Spinal cord (tissue), 10 donors: Measurements from ENCODE around the gene MCL1. TPM values are rescaled to one million over a fixed set of nuclear protein-coding genes. Genes with fewer than 3 reads are reported as not detected.
A peak's percentile ranks its signal among the peaks of the same experiment; 100 is the strongest.

ENCODE experiments used
- DNase-seq, 6 donors: peaks; one replicate each; pipeline versions ENCODE4 v3.0.0 to v3.0.0-alpha.2; 2013 to 2015; ENCODE audit warnings: low spot score in 6 of 6, low read depth in 4 of 6
- H3K27ac ChIP-seq: one replicate; pipeline ENCODE4 v1.5.1; 2013; ENCODE audit warnings: low read depth, low read length, control low read depth
- H3K27me3 ChIP-seq: one replicate; pipeline ENCODE4 v1.6.1; 2013; ENCODE audit warnings: low read length; ENCODE audit not compliant: control insufficient read depth, insufficient read depth
- H3K36me3 ChIP-seq: one replicate; pipeline ENCODE4 v1.6.1; 2013; ENCODE audit warnings: low read length; ENCODE audit not compliant: control insufficient read depth, insufficient read depth
- H3K4me1 ChIP-seq: one replicate; pipeline ENCODE4 v1.6.1; 2013; ENCODE audit warnings: low read length; ENCODE audit not compliant: control insufficient read depth, insufficient read depth
- H3K4me3 ChIP-seq: one replicate; pipeline ENCODE4 v1.5.1; 2013; ENCODE audit warnings: low read depth, low read length, control low read depth
- H3K9me3 ChIP-seq: one replicate; pipeline ENCODE4 v1.6.1; 2013; ENCODE audit warnings: low read length; ENCODE audit not compliant: control insufficient read depth, insufficient read depth
- WGBS: methylation state at CpG from one replicate; pipeline ENCODE4 v1.1.5; 2013; ENCODE audit warnings: missing lambda C conversion rate; ENCODE audit not compliant: insufficient coverage; 5-methylcytosine and 5-hydroxymethylcytosine counted together
- polyA plus RNA-seq, 2 donors: library from polyadenylated mRNA; unstranded; fragments of 120-200 nt; gene quantifications; one replicate each; pipeline ENCODE4 v1.2.1, GENCODE V29; 2013; ENCODE audit not compliant: insufficient read length in 2 of 2
- total RNA-seq, 2 donors: library from RNA; depleted of rRNA in 1 of 2; stranded (reverse); fragments of 120-200 nt in 1 of 2; fragments of >200 nt in 1 of 2; gene quantifications; one replicate each; pipeline versions ENCODE4 v1.2.3 to v1.2.4, GENCODE V29; 2013 to 2014
- donor health status: healthy.

Gene MCL1
- total and polyA plus RNA-seq, 4 donors = 115 to 185 (median 130) TPM

DNA sequence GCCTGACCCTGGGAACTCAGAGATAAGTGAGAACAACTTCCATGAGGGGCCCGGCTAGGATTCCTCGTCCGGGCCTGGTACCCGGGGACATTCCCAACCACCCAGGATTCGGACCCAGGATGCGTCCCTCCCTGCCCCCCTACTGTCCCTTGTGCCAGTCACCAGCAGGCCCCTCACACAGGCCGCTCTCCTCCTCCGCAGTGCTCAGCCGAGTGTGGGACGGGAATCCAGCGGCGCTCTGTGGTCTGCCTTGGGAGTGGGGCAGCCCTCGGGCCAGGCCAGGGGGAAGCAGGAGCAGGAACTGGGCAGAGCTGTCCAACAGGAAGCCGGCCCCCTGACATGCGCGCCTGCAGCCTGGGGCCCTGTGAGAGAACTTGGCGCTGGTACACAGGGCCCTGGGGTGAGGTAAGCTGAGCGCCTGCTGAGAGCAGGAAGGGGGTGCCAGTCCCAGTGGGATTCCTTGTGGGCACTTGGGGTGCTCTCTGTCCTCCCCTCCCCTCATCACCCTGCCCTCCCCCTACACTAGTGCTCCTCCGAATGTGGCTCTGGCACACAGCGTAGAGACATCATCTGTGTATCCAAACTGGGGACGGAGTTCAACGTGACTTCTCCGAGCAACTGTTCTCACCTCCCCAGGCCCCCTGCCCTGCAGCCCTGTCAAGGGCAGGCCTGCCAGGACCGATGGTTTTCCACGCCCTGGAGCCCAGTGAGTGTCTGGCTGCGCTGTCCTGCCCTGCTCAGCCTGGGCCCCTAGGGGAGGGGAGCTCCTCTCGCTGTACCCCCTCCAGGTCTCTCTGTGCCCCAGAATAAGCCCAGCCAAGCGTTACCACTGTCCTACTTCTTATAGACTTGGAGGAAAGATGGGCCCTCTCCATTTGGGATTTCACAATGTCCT is 20.4 kb downstream of the MCL1 start:
- no peak for DNase-seq
- peak overlapping the region; percentile 12 for H3K4me3 ChIP-seq
- H3K4me1 ChIP-seq = peaks cover 52% of the 10 kb centered on the region
- WGBS = 84% methylated on average over 24 of the region's 28 CpGs
- H3K36me3 ChIP-seq = peaks cover 49% of the 10 kb centered on the region
- no peaks in the 10 kb centered on the region for H3K27me3 ChIP-seq
- no peak overlapping the region for H3K27ac ChIP-seq
- no peaks in the 10 kb centered on the region for H3K9me3 ChIP-seq

GRCh38 chr1:150558303-150558704 is 21.1 kb downstream of the MCL1 start:
- Histone ChIP-seq H3K9me3 (no peaks in the 10 kb centered on the region), H3K27me3 (no peaks in the 10 kb centered on the region), H3K36me3 (peaks cover 56% of the 10 kb centered on the region), H3K4me3 (peak overlapping the region; percentile 12), H3K27ac (no peak overlapping the region), H3K4me1 (peaks cover 49% of the 10 kb centered on the region)
- 78% methylated on average over 15 of the region's 15 CpGs for WGBS
- DNase-seq = no peak

DNA sequence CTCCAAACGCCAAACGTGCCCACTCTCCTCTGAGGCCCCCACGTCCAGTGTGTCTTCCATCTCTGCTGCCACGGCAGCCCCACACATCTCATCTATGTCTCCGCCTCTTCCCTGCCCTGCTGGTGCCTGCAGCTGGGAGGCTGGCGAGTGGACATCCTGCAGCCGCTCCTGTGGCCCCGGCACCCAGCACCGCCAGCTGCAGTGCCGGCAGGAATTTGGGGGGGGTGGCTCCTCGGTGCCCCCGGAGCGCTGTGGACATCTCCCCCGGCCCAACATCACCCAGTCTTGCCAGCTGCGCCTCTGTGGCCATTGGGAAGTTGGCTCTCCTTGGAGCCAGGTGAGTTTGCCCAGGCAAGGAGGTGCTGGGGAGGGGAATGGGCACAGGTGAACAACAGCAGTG is 21.6 kb downstream of the MCL1 start:
- Histone ChIP-seq H3K27me3 (no peaks in the 10 kb centered on the region), H3K36me3 (peaks cover 58% of the 10 kb centered on the region), H3K9me3 (no peaks in the 10 kb centered on the region), H3K27ac (no peak overlapping the region), H3K4me3 (no peak overlapping the region), H3K4me1 (peaks cover 50% of the 10 kb centered on the region)
- DNase-seq = no peak
- 77% methylated on average over 8 of the region's 15 CpGs for WGBS

GRCh38 chr1:150557065-150557600 is 22.3 kb downstream of the MCL1 start:
- H3K9me3 ChIP-seq = no peaks in the 10 kb centered on the region
- no peak for DNase-seq
- no peak overlapping the region for H3K4me3 ChIP-seq
- H3K27ac ChIP-seq = no peak overlapping the region
- peaks cover 48% of the 10 kb centered on the region for H3K4me1 ChIP-seq
- H3K36me3 ChIP-seq = peaks cover 58% of the 10 kb centered on the region
- WGBS = 89% methylated on average over 20 of the region's 26 CpGs
- H3K27me3 ChIP-seq = no peaks in the 10 kb centered on the region

DNA sequence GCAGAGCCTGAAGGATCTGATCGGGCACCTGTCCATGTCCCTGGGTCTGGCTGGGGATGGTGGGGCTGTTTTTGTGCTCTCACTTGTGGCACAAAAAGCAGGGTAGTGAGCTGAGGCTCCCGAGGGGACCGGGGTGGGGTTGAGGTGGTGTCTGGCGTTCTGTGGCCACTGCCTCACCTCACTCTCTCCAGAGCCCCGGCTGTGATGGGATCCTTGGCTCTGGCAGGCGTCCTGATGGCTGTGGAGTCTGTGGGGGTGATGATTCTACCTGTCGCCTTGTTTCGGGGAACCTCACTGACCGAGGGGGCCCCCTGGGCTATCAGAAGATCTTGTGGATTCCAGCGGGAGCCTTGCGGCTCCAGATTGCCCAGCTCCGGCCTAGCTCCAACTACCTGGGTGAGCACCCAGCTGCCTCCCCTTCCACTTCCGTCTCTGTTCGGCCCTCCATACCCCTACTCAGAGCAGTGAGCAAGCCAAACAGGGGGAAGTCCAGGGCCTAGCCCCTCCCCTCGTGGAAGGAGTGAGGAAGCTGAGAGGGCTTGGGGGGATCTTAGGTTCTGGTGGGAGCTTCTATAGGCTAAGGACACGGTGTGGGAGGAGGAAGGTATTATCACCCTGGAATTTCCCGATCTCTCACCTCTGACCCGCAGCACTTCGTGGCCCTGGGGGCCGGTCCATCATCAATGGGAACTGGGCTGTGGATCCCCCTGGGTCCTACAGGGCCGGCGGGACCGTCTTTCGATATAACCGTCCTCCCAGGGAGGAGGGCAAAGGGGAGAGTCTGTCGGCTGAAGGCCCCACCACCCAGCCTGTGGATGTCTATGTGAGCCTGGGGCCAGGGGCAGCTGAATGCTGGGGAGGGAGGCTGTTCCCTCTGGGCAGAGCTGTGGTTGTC is 23.2 kb downstream of the MCL1 start:
- peaks cover 58% of the 10 kb centered on the region for H3K36me3 ChIP-seq
- peaks cover 43% of the 10 kb centered on the region for H3K4me1 ChIP-seq
- DNase-seq = no peak
- no peaks in the 10 kb centered on the region for H3K27me3 ChIP-seq
- H3K4me3 ChIP-seq = no peak overlapping the region
- WGBS = 62% methylated on average over 19 of the region's 26 CpGs
- H3K27ac ChIP-seq = no peak overlapping the region
- no peaks in the 10 kb centered on the region for H3K9me3 ChIP-seq

GRCh38 chr1:150555198-150555970 is 24.0 kb downstream of the MCL1 start:
- 91% methylated on average over 12 of the region's 19 CpGs for WGBS
- H3K36me3 ChIP-seq = peaks cover 58% of the 10 kb centered on the region
- no peaks in the 10 kb centered on the region for H3K27me3 ChIP-seq
- H3K27ac ChIP-seq = no peak overlapping the region
- H3K9me3 ChIP-seq = no peaks in the 10 kb centered on the region
- DNase-seq = no peak
- no peak overlapping the region for H3K4me3 ChIP-seq
- peaks cover 39% of the 10 kb centered on the region for H3K4me1 ChIP-seq

DNA sequence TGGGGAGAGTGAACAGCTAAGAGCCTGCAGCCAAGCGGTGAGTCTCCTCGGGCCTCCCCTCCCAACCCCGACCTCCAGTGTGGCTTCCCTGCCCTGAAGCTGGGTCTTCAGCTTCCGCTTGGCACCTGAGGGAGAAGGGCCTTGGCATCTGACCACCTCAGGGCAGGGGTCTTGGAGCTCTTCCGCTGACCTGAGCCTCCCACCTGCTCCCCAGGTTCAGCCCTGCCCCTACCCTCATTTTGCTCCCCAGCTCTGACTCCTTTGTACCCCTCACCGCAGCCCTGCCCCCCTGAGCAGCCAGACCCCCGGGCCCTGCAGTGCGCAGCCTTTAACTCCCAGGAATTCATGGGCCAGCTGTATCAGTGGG is 25.3 kb downstream of the MCL1 start:
- peaks cover 51% of the 10 kb centered on the region for H3K36me3 ChIP-seq
- peaks cover 3% of the 10 kb centered on the region for H3K27me3 ChIP-seq
- no peak overlapping the region for H3K4me3 ChIP-seq
- no peak for DNase-seq
- H3K4me1 ChIP-seq = peaks cover 36% of the 10 kb centered on the region
- WGBS = 89% methylated on average over 5 of the region's 8 CpGs
- no peak overlapping the region for H3K27ac ChIP-seq
- H3K9me3 ChIP-seq = no peaks in the 10 kb centered on the region

GRCh38 chr1:150553392-150554085 is 25.9 kb downstream of the MCL1 start:
- 88% methylated on average over 21 of the region's 23 CpGs for WGBS
- no peak overlapping the region for H3K27ac ChIP-seq
- H3K27me3 ChIP-seq = peaks cover 5% of the 10 kb centered on the region
- no peak for DNase-seq
- peaks cover 36% of the 10 kb centered on the region for H3K4me1 ChIP-seq
- H3K36me3 ChIP-seq = peaks cover 46% of the 10 kb centered on the region
- H3K4me3 ChIP-seq = no peak overlapping the region
- no peaks in the 10 kb centered on the region for H3K9me3 ChIP-seq
